GM12874 (cell line): ENCODE data around the gene SLX9.

Source experiments
- CTCF ChIP-seq: IDR thresholded peaks from 2 replicates; pipeline ENCODE4 v1.5.1; 2011; ENCODE audit warnings: low read depth, mild to moderate bottlenecking, control low read depth, low read length, moderate library complexity; ENCODE audit not compliant: insufficient read depth

The SLX9 gene

GRCh38 chr21:44986471-44987291 lies 46.9 kb downstream of the SLX9 start:
- no peak for TF ChIP-seq CTCF

- TF ChIP-seq CTCF: no peak
Measured at GRCh38 chr21:44987301-44987885, 47.6 kb downstream of the SLX9 start.

- no peak for TF ChIP-seq CTCF
Measured at GRCh38 chr21:44987886-44988606, 48.2 kb downstream of the SLX9 start.

- TF ChIP-seq CTCF: no peak
Measured at GRCh38 chr21:44988607-44989536, 49.0 kb downstream of the SLX9 start.

GRCh38 chr21:44989537-44989886 lies 49.7 kb downstream of the SLX9 start:
- TF ChIP-seq CTCF: no peak

GRCh38 chr21:44989943-44990780 lies 50.3 kb downstream of the SLX9 start:
- TF ChIP-seq CTCF: no peak
